NCI-H2171 (cell line): Measurements from ENCODE around the gene IFI16.
"Not testable (repeated sequence)": the region's sequence is repeated elsewhere in the genome, so short reads cannot be mapped to it uniquely, and the experiment has no call there.

Experiments used
- DNase-seq: peaks from one replicate; lab custom pipeline; 2025; lab: John Stamatoyannopoulos, UW

Gene IFI16

DNA sequence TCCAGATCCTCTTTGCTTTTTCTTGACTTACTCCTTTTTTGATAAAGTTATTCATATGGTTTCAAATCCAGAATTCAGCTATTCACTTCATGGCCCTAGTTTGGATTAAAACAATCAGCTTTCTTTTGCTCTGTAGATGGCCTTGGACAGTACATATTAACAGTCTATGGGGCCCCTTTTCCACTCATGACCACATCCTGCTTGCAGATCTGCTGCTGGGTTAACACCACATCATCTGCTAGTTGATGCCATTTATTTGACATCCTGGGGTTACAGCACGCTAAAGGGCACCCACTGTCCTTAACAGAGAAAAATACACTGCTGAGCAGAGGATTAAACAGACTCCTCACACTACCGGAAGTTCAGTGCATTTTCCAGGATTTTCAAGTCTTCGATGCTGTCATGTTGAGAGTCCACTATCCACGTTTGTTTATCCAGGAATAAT lies 941 bp upstream of the IFI16 start:
- DNase-seq, result no peak

DNA sequence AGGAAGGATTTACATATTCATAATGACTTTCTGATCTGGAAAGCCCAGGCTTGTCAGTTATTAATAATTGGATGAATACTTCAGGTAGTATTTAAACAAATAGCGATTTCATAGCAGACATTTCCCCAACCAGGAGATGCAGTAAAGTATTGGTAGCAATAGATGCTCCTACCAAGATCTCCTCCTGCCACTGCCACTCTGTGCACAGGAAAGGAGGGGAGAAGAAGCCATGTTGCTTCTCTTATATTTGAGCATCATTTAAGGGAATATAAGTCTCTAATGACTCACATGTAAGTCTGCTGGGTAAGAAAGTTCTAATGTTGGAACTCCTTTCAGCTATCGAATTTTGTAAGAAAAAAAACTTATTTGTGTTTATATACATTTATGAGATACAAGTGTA lies 420 bp upstream of the IFI16 start:
- no peak for DNase-seq

DNA sequence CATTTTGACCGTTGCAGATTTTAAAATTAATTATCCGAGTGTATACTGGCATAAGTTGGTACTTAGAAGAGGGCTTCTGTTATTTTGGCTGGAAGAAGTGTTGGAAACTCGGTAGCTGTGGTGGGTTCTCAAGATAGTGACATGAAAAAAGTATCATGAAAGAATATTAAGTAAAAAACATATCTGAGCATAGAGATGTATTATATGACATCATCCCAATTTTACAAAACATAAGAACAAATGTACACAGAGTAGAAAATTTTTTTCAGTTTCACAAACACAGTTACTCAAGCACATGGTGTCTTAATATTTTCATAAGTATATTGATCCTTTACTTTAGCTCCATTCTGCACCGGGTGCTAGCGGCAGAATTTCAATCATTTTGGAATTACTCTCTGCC lies 684 bp downstream of the IFI16 start:
- no peak for DNase-seq

DNA sequence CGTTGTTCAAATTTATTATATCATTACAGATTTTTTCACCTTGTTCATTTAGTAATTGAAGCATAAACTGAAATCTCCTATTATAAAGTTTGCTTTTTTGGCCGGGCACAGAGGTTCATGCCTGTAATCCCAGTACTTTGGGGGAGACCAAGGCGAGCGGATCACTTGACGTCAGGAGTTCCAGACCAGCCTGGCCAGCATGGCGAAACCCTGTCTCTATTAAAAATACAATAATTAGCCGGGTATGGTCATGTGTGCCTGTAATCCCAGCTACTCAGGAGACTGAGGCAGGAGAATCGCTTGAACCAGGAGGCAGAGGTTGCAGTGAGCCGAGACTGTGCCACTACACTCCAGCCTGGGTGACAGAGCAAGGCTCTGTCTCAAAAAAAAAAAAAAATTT lies 1.3 kb downstream of the IFI16 start:
- not testable (repeated sequence) for DNase-seq

DNA sequence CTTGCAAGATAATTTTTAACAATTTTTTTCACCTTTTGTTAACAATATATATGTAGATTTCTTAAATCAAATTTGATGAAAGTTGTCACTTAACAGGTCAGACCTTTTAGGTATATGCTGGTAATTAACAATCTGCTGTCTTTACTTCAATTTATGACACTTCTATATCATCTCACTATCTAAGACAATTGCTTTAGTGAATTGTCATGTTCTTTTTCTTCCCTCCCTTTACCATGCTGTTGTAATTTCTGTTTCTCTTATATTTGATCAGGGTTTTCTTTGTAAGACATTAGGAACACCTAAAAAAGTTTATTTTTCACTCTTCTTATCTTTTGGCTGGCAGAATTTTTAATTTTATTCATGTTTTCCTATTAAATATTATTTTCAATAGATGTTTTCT lies 2.0 kb downstream of the IFI16 start:
- no peak for DNase-seq

DNA sequence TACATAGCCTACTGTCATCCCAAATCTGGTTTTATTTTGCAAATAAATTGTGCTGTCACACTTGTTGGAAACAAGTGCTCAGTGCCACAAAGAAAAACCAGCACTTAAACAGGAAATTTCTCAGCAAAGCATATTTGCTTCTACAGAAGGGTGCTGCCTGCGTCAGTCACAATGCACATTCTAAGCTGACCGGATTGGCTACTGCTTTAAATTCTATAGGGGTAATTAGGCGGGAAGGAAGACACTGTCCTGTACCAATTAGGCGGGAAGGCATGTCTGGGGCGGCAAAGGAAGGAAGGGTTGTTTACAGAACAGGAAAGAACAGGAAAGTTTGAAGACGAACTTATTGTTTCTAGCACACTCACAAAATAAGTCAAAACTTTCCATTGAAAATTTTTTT lies 2.8 kb downstream of the IFI16 start:
- DNase-seq, result no peak

DNA sequence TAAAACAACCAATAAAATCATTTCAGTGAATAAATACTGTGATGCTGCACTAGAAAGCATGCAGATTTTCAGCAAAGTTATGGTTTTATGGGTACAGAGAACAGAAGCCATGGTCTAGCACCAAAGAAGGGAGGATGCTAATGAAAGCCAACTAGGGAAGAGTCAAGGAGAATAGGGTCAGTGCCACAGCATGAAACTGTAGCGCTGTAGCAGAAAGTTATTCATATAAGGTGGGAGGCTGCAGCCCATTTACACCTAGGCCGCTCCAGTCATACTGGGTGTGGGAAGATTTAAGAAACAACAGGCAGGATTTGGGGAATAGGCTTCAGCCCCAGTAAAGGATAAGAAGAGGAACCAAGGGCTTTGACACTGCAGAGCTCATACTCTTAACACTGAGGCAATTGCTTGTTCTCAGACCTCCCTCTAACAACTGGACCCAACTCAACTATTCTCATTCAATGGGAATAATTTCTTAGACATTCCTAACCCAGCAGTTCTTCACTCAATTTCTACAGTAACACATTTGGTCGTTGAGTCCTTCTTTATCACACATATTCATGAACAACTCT lies 4.4 kb downstream of the IFI16 start:
- DNase-seq, result no peak

DNA sequence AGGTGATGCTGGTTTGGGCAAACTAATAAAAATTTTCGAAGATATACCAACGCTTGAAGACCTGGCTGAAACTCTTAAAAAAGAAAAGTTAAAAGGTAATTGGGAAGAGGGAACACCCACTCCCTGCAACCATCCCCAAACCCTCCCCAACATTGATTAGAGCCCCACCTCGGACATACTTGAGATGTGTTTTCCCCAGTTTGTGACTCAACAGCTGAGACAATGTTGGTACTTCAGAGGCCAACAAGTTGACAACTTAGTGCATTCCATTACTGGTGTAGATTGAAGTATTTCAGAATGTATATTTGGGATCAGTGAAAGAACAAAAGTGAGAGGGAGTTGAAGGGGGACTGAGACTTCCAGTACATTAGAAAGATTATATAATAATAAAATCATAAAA lies 5.1 kb downstream of the IFI16 start:
- DNase-seq, result no peak

DNA sequence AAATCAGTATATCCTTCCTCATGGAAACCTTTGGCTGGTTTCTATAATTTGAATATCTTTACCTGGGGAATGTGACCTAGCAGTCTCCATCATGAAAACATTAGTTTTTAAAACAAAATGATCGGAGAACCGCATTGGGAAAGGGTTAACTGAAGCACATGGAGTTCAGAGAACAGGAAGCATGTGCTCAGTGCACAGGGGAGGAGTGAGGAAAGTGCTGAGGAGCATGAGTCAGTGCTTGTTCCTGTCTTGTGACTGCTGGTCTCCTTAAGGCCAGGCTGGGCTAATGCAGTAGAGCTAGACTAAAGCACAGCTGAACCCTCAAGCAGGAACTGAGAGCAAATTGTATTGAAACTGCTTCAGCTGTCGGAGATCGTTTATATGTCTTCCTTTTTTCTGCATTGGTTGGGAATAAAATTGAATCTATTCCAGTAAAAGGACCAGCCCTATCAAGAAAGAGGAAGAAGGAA lies 5.8 kb downstream of the IFI16 start:
- no peak for DNase-seq

DNA sequence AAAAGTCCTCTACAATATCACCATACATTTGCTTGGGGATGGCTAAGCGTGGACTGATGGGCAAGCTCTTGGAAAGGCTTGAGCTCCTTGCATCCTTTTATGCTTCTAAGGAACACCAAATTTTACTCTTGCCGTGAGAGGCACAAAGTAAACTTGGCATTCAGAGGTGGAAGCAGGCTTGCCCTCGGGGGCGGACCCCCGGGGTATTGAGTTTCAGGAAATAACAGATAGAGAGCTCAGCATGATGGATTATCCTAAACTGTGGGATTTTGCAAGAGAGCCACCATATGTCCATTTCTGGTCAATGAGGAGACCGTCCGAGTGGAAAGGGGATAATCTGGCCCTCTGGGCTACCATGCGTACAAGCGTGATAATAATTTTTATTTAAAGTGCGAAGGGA lies 14.0 kb downstream of the IFI16 start:
- DNase-seq, result no peak

DNA sequence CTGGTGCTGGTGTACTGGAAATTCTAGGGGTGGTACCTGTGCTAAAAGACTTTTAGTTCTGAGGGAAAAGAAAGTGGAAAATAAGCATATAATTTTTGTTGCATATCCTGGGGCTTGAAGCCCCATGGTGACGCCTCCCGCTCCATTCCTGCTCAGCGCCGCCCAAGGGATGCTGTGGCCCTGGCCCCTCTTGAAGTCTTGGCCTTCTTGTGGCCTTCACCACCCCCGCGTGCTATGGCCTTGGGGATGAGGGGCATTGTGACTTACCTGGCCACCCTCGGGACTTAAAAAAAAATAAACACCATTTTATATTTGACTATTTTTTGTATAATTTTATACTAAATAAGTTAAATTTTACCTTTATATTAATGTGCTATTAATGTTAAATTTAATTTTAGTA lies 15.3 kb downstream of the IFI16 start:
- no peak for DNase-seq

DNA sequence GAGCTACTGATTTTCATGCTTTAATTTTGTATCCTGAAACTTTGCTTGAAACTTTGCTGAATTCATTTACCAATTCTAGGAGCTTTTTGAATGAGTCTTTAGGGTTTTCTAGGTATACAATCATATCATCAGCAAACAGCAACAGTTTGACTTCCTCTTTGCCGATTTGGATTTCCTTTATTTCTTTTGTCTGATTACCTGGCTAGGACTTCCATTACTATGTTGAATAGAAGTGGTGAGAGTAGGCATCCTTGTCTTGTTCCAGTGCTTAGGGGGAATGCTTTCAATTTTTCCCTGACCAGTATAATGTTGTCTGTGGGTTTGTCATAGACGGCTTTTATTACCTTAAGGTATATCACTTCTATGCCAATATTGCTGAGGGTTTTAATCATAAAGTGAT lies 17.1 kb downstream of the IFI16 start:
- DNase-seq, result not testable (repeated sequence)

DNA sequence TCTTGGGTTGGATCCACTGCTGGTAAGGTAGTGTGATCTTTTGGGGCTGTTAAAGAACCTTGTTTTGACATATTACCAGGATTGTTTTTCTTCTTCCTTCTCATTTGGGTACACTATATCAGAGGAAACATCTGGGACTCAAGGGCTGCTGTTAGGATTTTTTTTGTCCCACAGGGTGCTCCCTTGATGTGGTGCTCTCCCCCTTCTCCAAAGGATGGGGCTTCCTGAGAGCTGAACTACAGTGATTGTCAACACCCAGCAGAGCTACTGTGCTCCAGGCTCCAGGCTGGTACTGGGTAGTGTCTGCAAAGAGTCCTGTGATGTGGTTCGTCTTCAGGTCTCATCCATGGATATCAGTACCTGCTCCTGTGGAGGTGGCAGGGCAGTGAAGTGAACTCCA lies 20.6 kb downstream of the IFI16 start:
- no peak for DNase-seq

DNA sequence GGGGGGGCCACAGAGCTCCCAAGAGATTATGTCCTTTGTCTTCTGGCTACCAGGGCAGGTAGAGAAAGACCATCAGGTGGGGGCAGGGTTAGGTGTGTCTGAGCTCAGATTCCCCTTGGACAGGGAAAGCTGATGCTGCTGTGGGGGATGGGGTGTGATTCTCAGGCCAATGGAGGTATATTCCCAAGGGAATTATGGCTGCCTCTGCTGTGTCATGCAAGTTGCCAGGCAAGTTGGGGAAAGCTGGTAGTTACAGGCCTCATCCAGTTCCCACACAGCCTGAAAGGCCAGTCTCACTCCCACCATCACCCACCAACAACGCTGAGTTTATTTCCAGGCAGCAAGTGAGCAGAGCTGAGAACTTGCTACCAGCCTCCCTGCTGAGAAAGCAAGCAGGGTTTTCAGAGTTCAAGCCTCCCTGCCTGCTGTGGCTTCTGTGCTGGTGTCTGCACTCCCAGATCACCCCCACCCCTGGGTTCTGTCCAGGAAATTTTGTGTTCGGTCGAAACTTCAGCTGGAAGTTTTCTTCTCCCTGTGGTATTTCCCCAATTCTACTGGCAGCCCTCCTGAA lies 21.3 kb downstream of the IFI16 start:
- no peak for DNase-seq

DNA sequence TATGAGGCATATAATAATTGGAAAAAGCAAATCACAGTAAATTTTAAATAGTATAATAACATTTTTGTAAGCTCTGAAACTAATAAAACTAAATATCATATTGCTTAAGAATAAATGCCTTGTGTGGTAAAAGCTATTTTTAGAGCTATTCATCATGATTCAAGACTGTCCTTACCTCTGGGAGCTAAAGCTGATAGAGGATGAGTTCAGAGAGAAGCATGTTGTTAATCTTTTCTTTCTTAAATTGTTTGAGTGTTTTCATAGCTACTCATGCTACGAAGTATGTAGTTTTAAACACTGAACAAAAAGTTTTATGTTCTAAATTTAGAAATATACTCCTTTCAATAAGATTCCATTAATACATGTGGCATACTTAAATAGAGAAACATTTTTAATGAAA lies 30.5 kb downstream of the IFI16 start:
- no peak for DNase-seq

DNA sequence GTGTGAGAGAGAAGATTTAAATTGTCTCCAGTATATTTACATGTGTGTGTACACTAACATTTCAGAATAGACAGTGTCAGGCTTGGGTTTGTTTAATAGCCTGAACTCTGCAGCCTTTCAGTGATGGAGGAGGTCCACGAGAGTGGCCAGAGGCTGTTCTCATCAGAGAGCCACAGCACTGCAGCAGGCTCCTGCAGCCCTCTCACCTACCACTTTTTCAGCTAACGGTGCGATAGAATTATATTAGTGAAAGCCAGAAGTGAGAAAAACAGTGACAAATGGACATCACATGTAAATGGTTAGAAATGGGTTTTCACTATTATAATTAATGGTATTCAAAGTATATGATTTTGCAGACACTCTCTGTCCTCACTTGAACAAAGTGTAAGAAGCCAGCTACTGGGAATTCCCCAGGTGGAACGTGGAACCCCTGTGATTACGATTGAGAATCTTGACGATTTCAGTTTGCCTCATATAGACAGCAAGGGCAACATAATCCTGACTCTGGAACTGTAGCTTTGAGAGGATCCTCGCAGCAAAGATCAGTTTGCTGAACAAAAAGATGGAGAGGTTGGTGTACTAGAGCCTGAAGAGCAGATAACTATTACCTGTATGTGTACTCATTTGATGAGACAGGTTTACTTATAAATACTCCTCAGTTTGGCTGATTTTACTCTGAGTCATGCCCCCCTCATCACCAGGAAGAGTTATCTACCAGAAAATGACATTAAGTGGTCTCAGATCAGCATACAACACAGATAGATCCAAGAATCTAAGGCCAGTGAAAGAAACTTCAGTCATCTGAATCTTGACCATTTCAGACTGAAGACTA lies 31.4 kb downstream of the IFI16 start:
- no peak for DNase-seq

DNA sequence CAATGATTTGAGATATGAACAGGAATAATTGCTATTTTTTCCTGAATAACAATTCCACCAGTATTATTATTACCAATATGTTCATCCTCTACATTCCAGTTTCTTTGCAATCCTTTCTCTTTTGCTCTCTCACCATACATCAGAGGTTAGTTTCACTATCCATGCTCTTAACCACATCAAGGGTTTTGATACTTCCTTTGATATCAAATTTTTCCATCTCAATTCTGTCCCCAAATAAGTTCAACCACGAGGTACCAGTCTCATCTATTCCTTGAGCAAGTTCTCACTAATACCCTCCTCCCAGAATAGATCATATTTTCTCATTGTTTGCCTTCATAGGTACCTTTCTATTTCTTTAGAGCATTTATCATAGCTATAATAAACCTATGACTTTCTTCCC lies 36.8 kb downstream of the IFI16 start:
- not testable (repeated sequence) for DNase-seq

DNA sequence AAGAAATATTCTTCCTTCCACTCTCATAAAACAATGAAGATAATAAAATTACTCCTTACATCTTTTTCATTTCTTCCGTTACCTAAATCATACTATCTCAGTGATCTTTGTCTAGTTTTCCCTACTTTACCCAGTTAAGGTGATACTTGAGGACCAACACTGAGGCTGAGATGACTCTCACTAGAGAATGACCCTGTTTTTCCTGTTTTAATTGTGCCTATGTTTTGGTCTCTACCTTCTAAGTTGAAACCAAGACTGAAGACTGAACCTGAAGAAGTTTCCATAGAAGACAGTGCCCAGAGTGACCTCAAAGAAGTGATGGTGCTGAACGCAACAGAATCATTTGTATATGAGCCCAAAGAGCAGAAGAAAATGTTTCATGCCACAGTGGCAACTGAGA lies 41.7 kb downstream of the IFI16 start:
- DNase-seq, result no peak

DNA sequence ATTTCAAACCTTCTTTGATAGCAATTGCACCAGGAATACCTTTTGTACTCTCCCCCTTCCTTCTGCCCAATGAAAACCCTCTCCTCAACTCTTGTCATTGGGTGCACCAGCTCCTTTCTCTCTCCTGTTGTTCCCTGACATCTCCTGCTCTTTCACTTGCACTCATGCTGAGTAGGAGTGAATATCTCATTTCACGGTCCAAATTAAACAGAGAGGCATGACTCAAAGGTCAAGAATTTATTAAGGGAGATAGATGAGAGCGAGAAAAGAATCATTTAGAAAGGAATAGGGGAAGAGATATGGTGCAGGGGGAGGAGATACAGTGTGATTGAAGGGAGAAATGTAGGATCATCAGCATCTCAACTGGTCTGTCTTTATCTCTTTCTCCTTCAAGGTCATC lies 44.7 kb downstream of the IFI16 start:
- DNase-seq, result no peak

DNA sequence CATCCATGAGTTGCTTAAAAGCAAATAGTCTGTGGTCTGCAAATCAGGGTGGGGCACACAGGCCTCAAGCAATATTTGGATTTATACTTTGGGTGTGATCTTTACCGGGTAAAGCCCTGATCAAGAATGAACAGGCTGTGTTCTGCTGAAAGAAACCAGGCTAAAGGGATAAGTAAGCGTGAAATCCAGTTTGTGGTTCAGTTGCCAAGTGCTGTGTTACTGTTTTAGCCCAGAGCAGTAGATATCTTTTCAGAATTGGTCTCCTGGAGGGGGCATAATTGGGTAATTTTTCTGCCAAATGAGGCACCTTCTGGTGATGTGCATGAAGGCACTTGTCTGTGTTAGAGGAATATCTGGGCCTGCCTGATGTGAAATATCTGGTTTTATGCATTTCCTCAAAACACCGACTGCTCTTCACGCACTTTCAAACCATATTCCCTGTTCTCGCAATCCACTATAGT lies 45.5 kb downstream of the IFI16 start:
- no peak for DNase-seq

DNA sequence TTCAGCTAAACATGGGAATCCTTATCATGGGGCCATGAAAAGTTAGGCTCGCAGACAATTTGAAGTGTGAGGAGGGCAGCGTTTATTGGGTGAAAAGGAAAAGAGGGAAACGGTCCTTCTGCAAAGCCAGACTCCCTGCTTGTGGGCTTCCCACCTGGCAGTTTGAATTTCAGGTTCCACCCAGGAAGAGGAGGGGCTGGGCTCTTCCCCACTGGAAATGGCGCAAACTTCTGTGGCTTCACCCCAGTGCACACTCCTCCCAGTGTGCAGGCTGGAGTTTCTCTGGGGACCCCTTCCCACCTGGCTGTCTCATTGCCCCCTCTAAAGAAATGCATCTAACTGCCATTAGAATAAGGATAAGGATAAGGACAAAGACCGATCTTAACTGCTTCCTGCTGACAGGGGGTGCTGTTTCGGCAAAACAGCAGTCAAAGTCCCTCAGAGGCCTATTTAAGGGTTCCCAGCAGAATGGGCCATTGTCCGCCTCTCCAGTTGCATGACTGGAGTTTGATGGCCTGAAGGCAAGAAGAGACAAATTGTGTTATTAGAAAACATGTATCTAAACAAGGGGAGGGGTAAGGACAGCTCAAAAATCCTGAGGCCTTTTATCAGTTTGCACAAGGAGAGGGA lies 46.5 kb downstream of the IFI16 start:
- no peak for DNase-seq

DNA sequence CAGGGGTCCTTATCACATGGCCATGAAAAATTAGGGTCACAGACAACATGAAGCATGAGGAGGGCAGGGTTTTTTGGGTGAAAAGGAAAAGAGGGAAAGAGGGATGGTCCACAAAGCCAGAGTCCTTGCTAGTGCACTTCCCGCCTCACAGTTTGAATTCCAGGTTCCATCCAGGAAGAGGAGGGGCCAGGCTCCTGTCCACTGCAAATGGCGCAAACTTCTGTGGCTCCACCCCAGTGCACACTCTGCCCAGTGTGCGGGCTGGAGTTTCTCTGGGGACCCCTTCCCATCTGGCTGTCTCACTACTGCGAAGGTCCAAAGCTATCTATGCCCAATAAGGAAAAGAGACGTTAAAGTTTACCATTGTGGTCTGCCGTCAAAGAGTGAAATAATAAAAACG lies 49.0 kb downstream of the IFI16 start:
- DNase-seq, result no peak

DNA sequence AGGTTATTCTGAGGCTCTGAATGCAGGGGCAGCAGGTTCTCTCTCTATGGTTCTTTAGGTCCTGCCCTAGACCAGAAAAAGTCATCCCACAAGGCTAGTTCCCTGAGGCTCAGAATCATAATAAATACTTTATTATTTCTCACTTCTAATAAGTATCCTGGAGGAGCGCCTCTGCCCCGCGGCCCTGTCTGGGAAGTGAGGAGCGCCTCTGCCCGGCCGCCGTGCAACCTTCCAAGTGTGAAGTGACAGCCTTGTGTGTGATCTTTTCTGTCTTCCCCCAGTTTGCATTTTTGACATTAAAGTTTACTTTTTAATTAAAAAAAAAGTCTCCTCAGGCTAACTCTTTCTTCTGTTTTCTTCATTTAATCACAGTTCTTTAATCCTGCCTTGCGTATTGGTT lies 55.4 kb downstream of the IFI16 start:
- no peak for DNase-seq
